Measurements from ENCODE around the gene PGBD5. TPM values are rescaled to one million over a fixed set of nuclear protein-coding genes. Genes with fewer than 3 reads are reported as not detected.

The PGBD5 gene
- total RNA-seq, 1 donor from 2014 or later = 6.6 TPM

GRCh38 chr1:230384380-230385157, 41.6 kb downstream of the PGBD5 start:
- ATAC-seq (no peak), DNase-seq (ENCODE audit: low spot score) (no peak)
- intact Hi-C loops (cut with DNase I) = no loop called here

GRCh38 chr1:230383425-230383824, 42.7 kb downstream of the PGBD5 start:
- ATAC-seq (no peak), DNase-seq (ENCODE audit: low spot score) (no peak)
- intact Hi-C loops (cut with DNase I) = no loop called here

GRCh38 chr1:230382001-230382491, 44.1 kb downstream of the PGBD5 start:
- intact Hi-C loops (cut with DNase I) = no loop called here
- DNase-seq (ENCODE audit: low spot score) (no peak), ATAC-seq (no peak)

- intact Hi-C loops (cut with DNase I) = no loop called here
- ATAC-seq = no peak
- DNase-seq (ENCODE audit: low spot score) = no peak
Observed at GRCh38 chr1:230381585-230381984, 44.5 kb downstream of the PGBD5 start.

- no peak for DNase-seq (ENCODE audit: low spot score)
- intact Hi-C loops (cut with DNase I) = no loop called here
- ATAC-seq = no peak
Observed at GRCh38 chr1:230381049-230381467, 45.1 kb downstream of the PGBD5 start.

- ATAC-seq (no peak), DNase-seq (ENCODE audit: low spot score) (no peak)
- intact Hi-C loops (cut with DNase I) = no loop called here
Observed at GRCh38 chr1:230379928-230380327, 46.2 kb downstream of the PGBD5 start.

- no peak for DNase-seq (ENCODE audit: low spot score)
- ATAC-seq = no peak
- intact Hi-C loops (cut with DNase I) = no loop called here
Observed at GRCh38 chr1:230379462-230379861, 46.7 kb downstream of the PGBD5 start.

GRCh38 chr1:230377851-230378250, 48.3 kb downstream of the PGBD5 start:
- ATAC-seq (no peak), DNase-seq (ENCODE audit: low spot score) (no peak)
- intact Hi-C loops (cut with DNase I) = no loop called here

- intact Hi-C loops (cut with DNase I) = no loop called here
- ATAC-seq (no peak), DNase-seq (ENCODE audit: low spot score) (no peak)
Observed at GRCh38 chr1:230377324-230377723, 48.8 kb downstream of the PGBD5 start.

GRCh38 chr1:230376296-230376695, 49.8 kb downstream of the PGBD5 start:
- intact Hi-C loops (cut with DNase I) = no loop called here
- peak; percentile 24 for ATAC-seq

GRCh38 chr1:230375780-230376179, 50.4 kb downstream of the PGBD5 start:
- intact Hi-C loops (cut with DNase I) = no loop called here
- DNase-seq (ENCODE audit: low spot score) = no peak
- peak; percentile 79 for ATAC-seq

More at GRCh38 chr1:230376296-230376695, 49.8 kb downstream of the PGBD5 start:
- DNase-seq (ENCODE audit: low spot score) = no peak

GRCh38 chr1:230375147-230375546, 51.0 kb downstream of the PGBD5 start:
- intact Hi-C loops (cut with DNase I) = no loop called here
- DNase-seq (ENCODE audit: low spot score) (no peak), ATAC-seq (no peak)

- intact Hi-C loops (cut with DNase I) = no loop called here
- ATAC-seq (no peak), DNase-seq (ENCODE audit: low spot score) (no peak)
Observed at GRCh38 chr1:230371923-230372703, 54.0 kb downstream of the PGBD5 start.

- DNase-seq (ENCODE audit: low spot score) (no peak), ATAC-seq (no peak)
- intact Hi-C loops (cut with DNase I) = no loop called here
Observed at GRCh38 chr1:230370109-230370508, 56.0 kb downstream of the PGBD5 start.

- no peak for ATAC-seq
- intact Hi-C loops (cut with DNase I) = no loop called here
- no peak for DNase-seq (ENCODE audit: low spot score)
Observed at GRCh38 chr1:230368871-230369270, 57.3 kb downstream of the PGBD5 start.

GRCh38 chr1:230368363-230368762, 57.8 kb downstream of the PGBD5 start:
- no peak for ATAC-seq
- intact Hi-C loops (cut with DNase I) = no loop called here

GRCh38 chr1:230366504-230366915, 59.6 kb downstream of the PGBD5 start:
- intact Hi-C loops (cut with DNase I) = no loop called here
- ATAC-seq (no peak), DNase-seq (ENCODE audit: low spot score) (no peak)

More at GRCh38 chr1:230368363-230368762, 57.8 kb downstream of the PGBD5 start:
- no peak for DNase-seq (ENCODE audit: low spot score)

GRCh38 chr1:230365723-230366307, 60.3 kb downstream of the PGBD5 start:
- no peak for ATAC-seq
- no peak for DNase-seq (ENCODE audit: low spot score)
- intact Hi-C loops (cut with DNase I) = no loop called here

GRCh38 chr1:230362949-230363348, 63.2 kb downstream of the PGBD5 start:
- DNase-seq (ENCODE audit: low spot score) = no peak
- intact Hi-C loops (cut with DNase I) = no loop called here
- ATAC-seq = no peak

- ATAC-seq (no peak), DNase-seq (ENCODE audit: low spot score) (no peak)
- intact Hi-C loops (cut with DNase I) = no loop called here
Observed at GRCh38 chr1:230361941-230362340, 64.2 kb downstream of the PGBD5 start.
